Ishikawa (cell line): Measurements from ENCODE around the gene FIS1.

Source experiments
- CEBPB ChIP-seq: IDR thresholded peaks from 2 replicates; pipeline ENCODE4 v1.6.1; 2012
- CREB1 ChIP-seq: IDR thresholded peaks from 2 replicates; pipeline ENCODE4 v1.6.1; 2012; ENCODE audit warnings: low read depth
- EGR1 ChIP-seq: IDR thresholded peaks from 2 replicates; pipeline ENCODE4 v1.6.1; 2012
- EP300 ChIP-seq: IDR thresholded peaks from 2 replicates; pipeline ENCODE4 v1.6.1; 2012; ENCODE audit warnings: borderline replicate concordance
- FOXM1 ChIP-seq: IDR thresholded peaks from 2 replicates; pipeline ENCODE4 v1.6.1; 2012; ENCODE audit warnings: low read depth, borderline replicate concordance
- MAX ChIP-seq: IDR thresholded peaks from 2 replicates; pipeline ENCODE4 v1.6.1; 2012
- NFIC ChIP-seq: IDR thresholded peaks from 2 replicates; pipeline ENCODE4 v1.6.1; 2012
- RAD21 ChIP-seq: IDR thresholded peaks from 2 replicates; pipeline ENCODE4 v1.6.1; 2012; ENCODE audit warnings: low read depth
- REST ChIP-seq: IDR thresholded peaks from 2 replicates; pipeline ENCODE4 v1.6.1; 2012; ENCODE audit warnings: low read depth, mild to moderate bottlenecking
- TAF1 ChIP-seq: IDR thresholded peaks from 2 replicates; pipeline ENCODE4 v1.6.1; 2012; ENCODE audit warnings: low read depth, mild to moderate bottlenecking
- TCF12 ChIP-seq: IDR thresholded peaks from 2 replicates; pipeline ENCODE4 v1.6.1; 2012; ENCODE audit warnings: low read depth
- TEAD4 ChIP-seq: IDR thresholded peaks from 2 replicates; pipeline ENCODE4 v1.6.1; 2012
- USF1 ChIP-seq: IDR thresholded peaks from 2 replicates; pipeline ENCODE4 v1.6.1; 2012
- YY1 ChIP-seq: IDR thresholded peaks from 2 replicates; pipeline ENCODE4 v1.6.1; 2012; ENCODE audit warnings: low read depth
- ZBTB7A ChIP-seq: IDR thresholded peaks from 2 replicates; pipeline ENCODE4 v1.6.1; 2012; ENCODE audit warnings: low read depth

Gene FIS1

GRCh38 chr7:101235050-101235449, 9.8 kb downstream of the FIS1 start:
- TF ChIP-seq YY1 (no peak), TAF1 (no peak), RAD21 (peak; percentile 24; the same call in 1 of the 2 replicates)

GRCh38 chr7:101234636-101235035, 10.2 kb downstream of the FIS1 start:
- TF ChIP-seq CEBPB = no peak
- no peak for TF ChIP-seq MAX
- no peak for TF ChIP-seq EGR1
- no peak for TF ChIP-seq TAF1
- TF ChIP-seq FOXM1 = no peak
- TF ChIP-seq ZBTB7A = no peak
- no peak for TF ChIP-seq USF1

GRCh38 chr7:101233907-101234547, 10.9 kb downstream of the FIS1 start:
- TF ChIP-seq TEAD4 = no peak
- TF ChIP-seq YY1 = no peak
- TF ChIP-seq RAD21 = no peak
- no peak for TF ChIP-seq EGR1
- TF ChIP-seq USF1 = no peak
- no peak for TF ChIP-seq EP300
- TF ChIP-seq CEBPB = no peak
- TF ChIP-seq MAX = no peak
- TF ChIP-seq TAF1 = no peak
- no peak for TF ChIP-seq CREB1
- TF ChIP-seq FOXM1 = no peak
- TF ChIP-seq ZBTB7A = no peak
- TF ChIP-seq TCF12 = no peak
- no peak for TF ChIP-seq REST
- TF ChIP-seq NFIC = no peak

GRCh38 chr7:101232141-101232850, 12.6 kb downstream of the FIS1 start:
- TF ChIP-seq USF1 (no peak), MAX (peak; percentile 54), EP300 (no peak), YY1 (no peak), NFIC (no peak), ZBTB7A (peak; percentile 71), EGR1 (peak; percentile 85), TEAD4 (no peak), RAD21 (no peak)

- TF ChIP-seq EP300 = no peak
- TF ChIP-seq USF1 = no peak
- no peak for TF ChIP-seq YY1
- TF ChIP-seq CEBPB = no peak
- no peak for TF ChIP-seq TEAD4
- no peak for TF ChIP-seq RAD21
- TF ChIP-seq NFIC = no peak
- TF ChIP-seq TAF1 = no peak
- TF ChIP-seq REST = no peak
- no peak for TF ChIP-seq CREB1
- TF ChIP-seq FOXM1 = no peak
- no peak for TF ChIP-seq EGR1
- no peak for TF ChIP-seq ZBTB7A
- TF ChIP-seq MAX = no peak
- TF ChIP-seq TCF12 = no peak
These were observed 13.2 kb downstream of the FIS1 start for GRCh38 chr7:101231644-101232043.
